BJ (cell line): ENCODE measurements around the gene PARVG. TPM values are rescaled to one million over a fixed set of nuclear protein-coding genes. Genes with fewer than 3 reads are reported as not detected.

Experiments
- CTCF ChIA-PET: fragments of 350-600 bp; formaldehyde crosslinking; extraction: SDS; loops from one replicate; lab custom pipeline; 2021; ENCODE audit warnings: antibody characterized with exemption, inconsistent platforms; lab: Yijun Ruan, JAX
- POLR2A ChIA-PET: fragments of 300-600 bp; sonication (Branson Sonifier 250); formaldehyde crosslinking; extraction: SDS; loops from one replicate; lab custom pipeline; 2021; ENCODE audit warnings: antibody characterized with exemption; lab: Charles Lee
- DNase-seq: peaks from one replicate; pipeline ENCODE4 v3.0.0-alpha.2; 2011; ENCODE audit warnings: low read depth
- H3K27me3 ChIP-seq: 2 replicates; pipeline ENCODE4 v1.6.0; 2011; ENCODE audit warnings: low read length; ENCODE audit not compliant: control insufficient read depth, insufficient read depth
- H3K36me3 ChIP-seq: 2 replicates; pipeline ENCODE4 v1.5.1; 2011; ENCODE audit warnings: low read length; ENCODE audit not compliant: control insufficient read depth, insufficient read depth
- H3K4me3 ChIP-seq: 2 replicates; pipeline ENCODE4 v1.5.1; 2011; ENCODE audit warnings: low read depth, mild to moderate bottlenecking, control low read depth, low read length
- polyA plus RNA-seq: library from polyadenylated mRNA; depleted of rRNA; stranded (reverse); fragments of >200 nt; gene quantifications from 2 replicates; pipeline ENCODE4 v1.2.3, GENCODE V29; 2011
- TF ChIP-seq, protein P1 (sequence below): IDR thresholded peaks from 2 replicates; pipeline ENCODE4 v1.5.1; 2011; ENCODE audit warnings: low read depth, mild to moderate bottlenecking, control low read depth, inconsistent platforms, low read length, moderate library complexity; ENCODE audit not compliant: insufficient read depth

PARVG gene
- polyA plus RNA-seq, 1 experiment: not detected

GRCh38 chr22:44186121-44186510 lies 5.4 kb downstream of the PARVG start:
- ChIA-PET CTCF (interaction anchor here (1.7 kb wide), 1 partner anchor 9 kb away, joined by 4 read pairs; no protein-coding TSS in a partner anchor), POLR2A (no interaction called here)
- no peak for DNase-seq
- Histone ChIP-seq H3K36me3 (no peaks in the 10 kb centered on the region), H3K4me3 (no peak overlapping the region), H3K27me3 (peaks cover 7% of the 10 kb centered on the region; the same call in 1 of the 2 replicates)
- TF ChIP-seq, protein P1, sequence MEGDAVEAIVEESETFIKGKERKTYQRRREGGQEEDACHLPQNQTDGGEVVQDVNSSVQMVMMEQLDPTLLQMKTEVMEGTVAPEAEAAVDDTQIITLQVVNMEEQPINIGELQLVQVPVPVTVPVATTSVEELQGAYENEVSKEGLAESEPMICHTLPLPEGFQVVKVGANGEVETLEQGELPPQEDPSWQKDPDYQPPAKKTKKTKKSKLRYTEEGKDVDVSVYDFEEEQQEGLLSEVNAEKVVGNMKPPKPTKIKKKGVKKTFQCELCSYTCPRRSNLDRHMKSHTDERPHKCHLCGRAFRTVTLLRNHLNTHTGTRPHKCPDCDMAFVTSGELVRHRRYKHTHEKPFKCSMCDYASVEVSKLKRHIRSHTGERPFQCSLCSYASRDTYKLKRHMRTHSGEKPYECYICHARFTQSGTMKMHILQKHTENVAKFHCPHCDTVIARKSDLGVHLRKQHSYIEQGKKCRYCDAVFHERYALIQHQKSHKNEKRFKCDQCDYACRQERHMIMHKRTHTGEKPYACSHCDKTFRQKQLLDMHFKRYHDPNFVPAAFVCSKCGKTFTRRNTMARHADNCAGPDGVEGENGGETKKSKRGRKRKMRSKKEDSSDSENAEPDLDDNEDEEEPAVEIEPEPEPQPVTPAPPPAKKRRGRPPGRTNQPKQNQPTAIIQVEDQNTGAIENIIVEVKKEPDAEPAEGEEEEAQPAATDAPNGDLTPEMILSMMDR: no peak

- CTCF ChIA-PET: interaction anchor here (1.7 kb wide), 1 partner anchor 9 kb away, joined by 4 read pairs; no protein-coding TSS in a partner anchor
Observed at GRCh38 chr22:44186737-44187136, 6.0 kb downstream of the PARVG start.

GRCh38 chr22:44187652-44188230 lies 7.0 kb downstream of the PARVG start:
- Histone ChIP-seq H3K36me3 (no peaks in the 10 kb centered on the region), H3K27me3 (0 out of 2 replicates have a peak, but pooled peaks cover 2% of the 10 kb centered on the region), H3K4me3 (no peak overlapping the region)
- DNase-seq: no peak
- CTCF ChIA-PET: no interaction called here
- POLR2A ChIA-PET: no interaction called here
- TF ChIP-seq, protein P1: no peak

More at GRCh38 chr22:44186737-44187136, 6.0 kb downstream of the PARVG start:
- POLR2A ChIA-PET: no interaction called here
- H3K27me3 ChIP-seq: peaks cover 7% of the 10 kb centered on the region; the same call in 1 of the 2 replicates
- H3K4me3 ChIP-seq: no peak overlapping the region
- no peaks in the 10 kb centered on the region for H3K36me3 ChIP-seq
- TF ChIP-seq, protein P1: no peak
- no peak for DNase-seq

GRCh38 chr22:44188316-44188715 lies 7.6 kb downstream of the PARVG start:
- Histone ChIP-seq H3K36me3 (no peaks in the 10 kb centered on the region), H3K4me3 (no peak overlapping the region), H3K27me3 (peaks cover 2% of the 10 kb centered on the region; the same call in 1 of the 2 replicates)
- DNase-seq: no peak
- TF ChIP-seq, protein P1: no peak
- ChIA-PET POLR2A (no interaction called here), CTCF (no interaction called here)

DNA sequence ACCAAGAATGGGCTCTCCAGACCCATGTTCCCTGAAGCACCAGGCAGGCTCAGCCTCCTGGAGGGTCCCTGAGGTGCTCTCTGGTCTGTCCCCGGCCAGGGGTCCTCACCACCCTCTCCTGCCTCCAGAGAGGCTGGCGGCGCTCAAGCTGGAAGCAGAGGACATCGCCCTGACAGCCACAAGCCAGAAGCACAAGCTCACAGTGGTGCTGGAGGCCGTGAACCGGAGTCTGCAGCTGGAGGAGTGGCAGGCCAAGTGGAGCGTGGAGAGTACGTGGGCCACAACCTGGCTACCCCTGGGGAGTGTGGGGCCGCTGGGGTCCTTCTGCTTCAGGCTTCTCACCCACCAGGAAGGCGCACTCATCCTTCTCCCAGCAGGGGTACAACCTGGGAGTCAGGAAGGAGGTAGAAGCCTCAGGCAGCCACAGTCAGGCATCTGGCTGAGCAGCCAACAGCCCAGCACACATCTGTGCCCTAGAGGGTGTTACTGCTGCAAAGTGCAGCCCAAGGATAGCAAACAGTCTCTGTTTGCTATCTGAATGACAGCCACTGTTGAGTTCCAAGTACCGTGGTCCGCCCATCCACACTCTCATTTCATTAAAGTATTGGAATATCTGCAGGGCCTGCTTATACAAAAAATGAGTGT lies 8.4 kb downstream of the PARVG start:
- ChIA-PET CTCF (interaction anchor here (0.9 kb wide), 1 partner anchor 10 kb away, joined by 3 read pairs; no protein-coding TSS in a partner anchor), POLR2A (no interaction called here)
- H3K36me3 ChIP-seq: no peaks in the 10 kb centered on the region
- DNase-seq: no peak
- H3K4me3 ChIP-seq: no peak overlapping the region
- TF ChIP-seq, protein P1: no peak
- peaks cover 7% of the 10 kb centered on the region for H3K27me3 ChIP-seq
